ENCODE measurements around the gene NEURL1.

DNA sequence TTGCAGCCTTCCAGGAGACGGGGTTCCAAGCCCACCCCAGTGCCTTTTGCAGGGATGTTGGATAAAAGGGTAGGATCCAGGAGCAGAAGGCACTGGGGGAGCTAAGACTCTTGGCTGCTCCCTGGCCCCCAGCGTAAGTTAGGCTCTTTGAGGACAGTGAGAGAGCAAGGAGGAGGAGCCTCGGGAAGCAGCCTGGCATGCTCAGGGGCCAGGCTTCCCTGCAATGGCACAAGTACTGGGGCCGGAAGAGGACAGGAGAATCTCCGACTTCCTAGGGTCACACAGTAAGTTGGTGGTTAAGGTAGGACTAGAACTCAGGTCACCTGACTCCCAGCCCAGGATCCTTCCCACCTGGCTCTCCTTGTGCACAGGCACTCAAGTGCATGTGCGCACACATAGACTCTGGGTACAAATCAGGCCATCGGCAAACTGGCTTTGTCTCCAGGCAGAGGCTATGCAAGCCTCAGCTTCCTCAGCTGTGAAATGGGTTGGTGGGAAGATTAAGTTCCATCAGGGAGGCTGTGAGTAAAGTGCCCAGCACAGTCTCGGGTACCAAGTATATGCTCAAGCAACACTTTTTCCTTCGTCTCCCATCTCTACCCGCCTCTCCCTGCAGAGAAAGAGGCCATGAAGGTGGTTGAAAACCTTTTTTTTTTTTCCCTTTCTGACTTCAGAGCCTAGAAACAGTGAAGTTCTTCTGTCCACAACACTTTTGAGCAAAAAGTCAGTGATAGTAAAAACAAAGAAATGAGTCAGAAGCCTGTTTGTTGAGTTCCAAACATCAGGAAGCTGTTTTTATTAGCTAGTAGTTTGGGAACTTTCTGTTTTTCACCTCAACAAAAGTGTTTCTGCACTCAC is 79.1 kb downstream of the NEURL1 start:
- TF ChIP-seq, protein P1, sequence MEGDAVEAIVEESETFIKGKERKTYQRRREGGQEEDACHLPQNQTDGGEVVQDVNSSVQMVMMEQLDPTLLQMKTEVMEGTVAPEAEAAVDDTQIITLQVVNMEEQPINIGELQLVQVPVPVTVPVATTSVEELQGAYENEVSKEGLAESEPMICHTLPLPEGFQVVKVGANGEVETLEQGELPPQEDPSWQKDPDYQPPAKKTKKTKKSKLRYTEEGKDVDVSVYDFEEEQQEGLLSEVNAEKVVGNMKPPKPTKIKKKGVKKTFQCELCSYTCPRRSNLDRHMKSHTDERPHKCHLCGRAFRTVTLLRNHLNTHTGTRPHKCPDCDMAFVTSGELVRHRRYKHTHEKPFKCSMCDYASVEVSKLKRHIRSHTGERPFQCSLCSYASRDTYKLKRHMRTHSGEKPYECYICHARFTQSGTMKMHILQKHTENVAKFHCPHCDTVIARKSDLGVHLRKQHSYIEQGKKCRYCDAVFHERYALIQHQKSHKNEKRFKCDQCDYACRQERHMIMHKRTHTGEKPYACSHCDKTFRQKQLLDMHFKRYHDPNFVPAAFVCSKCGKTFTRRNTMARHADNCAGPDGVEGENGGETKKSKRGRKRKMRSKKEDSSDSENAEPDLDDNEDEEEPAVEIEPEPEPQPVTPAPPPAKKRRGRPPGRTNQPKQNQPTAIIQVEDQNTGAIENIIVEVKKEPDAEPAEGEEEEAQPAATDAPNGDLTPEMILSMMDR (IDR thresholded peaks at IDR 0.05; ENCODE audit: low read depth, low read length) = no peak
- no peak for TF ChIP-seq MYC (IDR thresholded peaks at IDR 0.05; ENCODE audit: low read depth, low read length)

Measured in NB4 (cell line).